Panc1 (cell line): ENCODE data around the gene L3MBTL2. TPM values are rescaled to one million over a fixed set of nuclear protein-coding genes. Genes with fewer than 3 reads are reported as not detected.

Experiments
- ATAC-seq: fragments of 200-7000 bp; cut with Tn5 transposase; 2 replicates; pipeline ENCODE4 v1.9.1; 2020; ENCODE audit warnings: mild to moderate bottlenecking, moderate library complexity
- BruUV-seq: library from RNA; stranded (reverse); fragments of 400-500 nt; replicated peaks from 2 replicates; lab custom pipeline; 2021; lab: Mats Ljungman, UMichigan
- CTCF ChIA-PET: fragments of 300-600 bp; sonication (Branson Sonifier 250); formaldehyde crosslinking; loops from one replicate; lab custom pipeline; 2022; ENCODE audit warnings: antibody characterized with exemption; lab: Charles Lee
- POLR2A ChIA-PET: fragments of 300-600 bp; sonication (Branson Sonifier 250); formaldehyde crosslinking; loops from one replicate; lab custom pipeline; 2022; ENCODE audit warnings: antibody characterized with exemption; lab: Charles Lee
- DNase-seq: peaks from one replicate; pipeline ENCODE4 v3.0.0-alpha.2; 2010; ENCODE audit warnings: low read depth, low spot score
- H3K27ac ChIP-seq: 2 replicates; pipeline ENCODE4 v1.5.1; 2011; ENCODE audit warnings: mild to moderate bottlenecking, low read length, inconsistent platforms
- H3K27me3 ChIP-seq: fragments of 200-500 bp; sonication (Bioruptor generic); 2 replicates; pipeline ENCODE4 v1.6.0; 2014; ENCODE audit warnings: low read length, inconsistent platforms; ENCODE audit not compliant: control insufficient read depth, insufficient read depth
- H3K36me3 ChIP-seq: fragments of 200-500 bp; sonication (Bioruptor generic); 2 replicates; pipeline ENCODE4 v1.5.1; 2014; ENCODE audit warnings: inconsistent platforms, mild to moderate bottlenecking, low read length, moderate library complexity; ENCODE audit not compliant: control insufficient read depth, insufficient read depth
- H3K4me1 ChIP-seq: 2 replicates; pipeline ENCODE4 v1.5.1; 2011; ENCODE audit warnings: inconsistent platforms, mild to moderate bottlenecking, low read length, moderate library complexity; ENCODE audit not compliant: control insufficient read depth, insufficient read depth
- H3K4me3 ChIP-seq, 2 experiments: 2 replicates each; pipeline ENCODE4 v1.5.1; 2011 to 2012; ENCODE audit warnings: low read depth in 2 of 2, low read length in 2 of 2, mild to moderate bottlenecking in 2 of 2, inconsistent platforms in 1 of 2, moderate library complexity in 1 of 2
- H3K9me3 ChIP-seq: fragments of 200-500 bp; sonication (Bioruptor generic); 2 replicates; pipeline ENCODE4 v1.5.1; 2014; ENCODE audit warnings: low read depth, mild to moderate bottlenecking, inconsistent platforms, low read length, moderate library complexity; ENCODE audit not compliant: control insufficient read depth, insufficient read depth
- CTCF ChIP-seq: fragments of 450-650 bp; IDR thresholded peaks from 2 replicates; pipeline ENCODE4 v1.5.1; 2017; ENCODE audit warnings: mild to moderate bottlenecking
- POLR2AphosphoS5 ChIP-seq: IDR thresholded peaks from 2 replicates; pipeline ENCODE4 v1.6.1; 2012; ENCODE audit warnings: mild to moderate bottlenecking, low read depth, low read length, moderate library complexity
- REST ChIP-seq, 2 experiments: IDR thresholded peaks; 2 replicates each; pipeline ENCODE4 v1.6.1; 2011 to 2012; ENCODE audit warnings: low read depth in 2 of 2, control low read depth in 1 of 2, low read length in 1 of 2, mild to moderate bottlenecking in 1 of 2, moderate library complexity in 1 of 2; ENCODE audit not compliant: insufficient read depth in 1 of 2
- SIN3A ChIP-seq: IDR thresholded peaks from 2 replicates; pipeline ENCODE4 v1.6.1; 2012; ENCODE audit warnings: low read depth, mild to moderate bottlenecking, low read length, moderate library complexity, borderline replicate concordance; ENCODE audit not compliant: insufficient read depth
- TCF7L2 ChIP-seq: IDR thresholded peaks from 2 replicates; pipeline ENCODE4 v1.6.1; 2011; ENCODE audit warnings: mild to moderate bottlenecking, low read depth, low read length, inconsistent platforms
- in situ Hi-C: cut with HindIII; loops from 2 replicates; pipeline ENCODE4 v1.10.0; 2016; ENCODE audit warnings: low sequenced_read_pairs, low pct_unique_long_range_greater_than_20kb
- intact Hi-C: fragments of 100-400 bp; cut with micrococcal nuclease; formaldehyde crosslinking; loops from one replicate; pipeline ENCODE4 v1.10.0; 2022; ENCODE audit not compliant: unreplicated experiment
- total RNA-seq: library from RNA; stranded (reverse); gene quantifications from one replicate; pipeline ENCODE4 v1.2.1, GENCODE V29; 2021; ENCODE audit not compliant: unreplicated experiment

L3MBTL2 gene
- total RNA-seq, 1 experiment from 2014 or later: 26.6 TPM

- Histone ChIP-seq H3K27ac (0 out of 2 replicates have a peak overlapping the region, but pooled peaks have one; percentile 7), H3K9me3 (no peaks in the 10 kb centered on the region), H3K27me3 (no peaks in the 10 kb centered on the region), H3K36me3 (peaks cover 12% of the 10 kb centered on the region), H3K4me1 (peaks cover 13% of the 10 kb centered on the region), H3K4me3 (no peak overlapping the region)
- DNase-seq: no peak
- TF ChIP-seq SIN3A (no peak), POLR2AphosphoS5 (no peak), CTCF (no peak), REST (IDR thresholded peaks at IDR 0.05; ENCODE audit: insufficient read depth in 1 of 2, low read depth in 2 of 2, low read length in 1 of 2) (no peak), TCF7L2 (no peak)
- CTCF ChIA-PET: interaction anchor here (0.6 kb wide), 1 partner anchor 229 kb away, joined by 3 read pairs; no protein-coding TSS in a partner anchor
- ATAC-seq: no peak
- no TSS peak for BruUV-seq
- intact Hi-C loops (no loop called here), in situ Hi-C loops (no loop called here)
- POLR2A ChIA-PET: no interaction called here
Observed at GRCh38 chr22:41261541-41262249, 56.6 kb downstream of the L3MBTL2 start.

- peaks cover 7% of the 10 kb centered on the region for H3K4me1 ChIP-seq
- POLR2A ChIA-PET: no interaction called here
- no peaks in the 10 kb centered on the region for H3K27me3 ChIP-seq
- BruUV-seq: no TSS peak
- DNase-seq: no peak
- TF ChIP-seq TCF7L2 (no peak), REST (IDR thresholded peaks at IDR 0.05; ENCODE audit: insufficient read depth in 1 of 2, low read depth in 2 of 2, low read length in 1 of 2) (no peak), POLR2AphosphoS5 (no peak), CTCF (no peak), SIN3A (no peak)
- no peaks in the 10 kb centered on the region for H3K9me3 ChIP-seq
- in situ Hi-C loops: no loop called here
- ATAC-seq: no peak
- intact Hi-C loops: no loop called here
- CTCF ChIA-PET: interaction anchor here (0.6 kb wide), 1 partner anchor 228 kb away, joined by 3 read pairs; no protein-coding TSS in a partner anchor
- H3K36me3 ChIP-seq: peaks cover 12% of the 10 kb centered on the region
- no peak overlapping the region for H3K4me3 ChIP-seq
- H3K27ac ChIP-seq: 0 out of 2 replicates have a peak overlapping the region, but pooled peaks have one; percentile 7
Observed at GRCh38 chr22:41262250-41262765, 57.2 kb downstream of the L3MBTL2 start.
